NCI-H1436 (cell line): Measurements from ENCODE around the gene GMDS.
A peak's percentile ranks its signal among the peaks of the same experiment; 100 is the strongest.
"Not testable (repeated sequence)": the region's sequence is repeated elsewhere in the genome, so short reads cannot be mapped to it uniquely, and the experiment has no call there.

Experiments used
- DNase-seq: peaks from one replicate; lab custom pipeline; 2025; lab: John Stamatoyannopoulos, UW

GMDS gene

GRCh38 chr6:1858196-1858595 lies 387.2 kb downstream of the GMDS start:
- DNase-seq = no peak

- DNase-seq = peak; percentile 85
These were observed 389.0 kb downstream of the GMDS start for GRCh38 chr6:1856381-1856780.

- DNase-seq = no peak
These were observed 389.5 kb downstream of the GMDS start for GRCh38 chr6:1855890-1856289.

DNA sequence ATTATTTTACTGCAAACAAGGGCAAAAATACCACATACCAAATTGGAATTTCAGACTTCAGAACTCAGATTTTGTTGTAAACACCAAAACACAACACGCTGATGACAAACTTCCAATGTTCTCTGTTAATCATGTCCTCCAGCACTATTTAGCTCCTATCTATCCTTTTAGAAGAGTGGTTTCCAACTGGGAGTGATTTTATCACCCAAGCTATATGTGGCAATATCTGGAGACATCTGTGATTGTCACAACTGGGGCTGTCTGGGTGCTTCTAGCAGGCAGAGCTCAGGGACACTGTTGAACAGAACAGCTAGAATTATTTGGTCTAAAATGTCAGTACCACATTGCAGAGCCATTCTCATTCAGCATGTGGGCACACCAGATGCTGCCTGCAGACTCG lies 391.1 kb downstream of the GMDS start:
- DNase-seq = no peak

GRCh38 chr6:1853761-1854160 lies 391.6 kb downstream of the GMDS start:
- DNase-seq = no peak

GRCh38 chr6:1851681-1852456 lies 393.5 kb downstream of the GMDS start:
- DNase-seq = no peak

DNA sequence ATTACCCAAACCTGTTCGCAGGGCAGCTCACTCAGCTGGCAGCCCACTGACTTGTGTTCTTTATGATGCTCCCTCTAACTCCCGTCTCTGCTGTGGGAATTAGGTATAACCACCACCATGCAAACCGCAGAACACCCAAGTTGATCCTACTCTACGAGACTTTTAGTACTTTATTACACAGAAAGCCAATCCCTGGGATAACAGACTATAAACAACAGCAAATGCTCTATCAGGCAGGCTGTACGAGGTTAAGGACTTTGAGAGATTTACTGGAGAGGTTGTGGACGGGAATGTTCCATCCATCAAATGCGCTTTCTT lies 394.6 kb downstream of the GMDS start:
- DNase-seq = no peak

- no peak for DNase-seq
These were observed 395.1 kb downstream of the GMDS start for GRCh38 chr6:1850121-1850839.

- no peak for DNase-seq
These were observed 395.7 kb downstream of the GMDS start for GRCh38 chr6:1849691-1850090.

DNA sequence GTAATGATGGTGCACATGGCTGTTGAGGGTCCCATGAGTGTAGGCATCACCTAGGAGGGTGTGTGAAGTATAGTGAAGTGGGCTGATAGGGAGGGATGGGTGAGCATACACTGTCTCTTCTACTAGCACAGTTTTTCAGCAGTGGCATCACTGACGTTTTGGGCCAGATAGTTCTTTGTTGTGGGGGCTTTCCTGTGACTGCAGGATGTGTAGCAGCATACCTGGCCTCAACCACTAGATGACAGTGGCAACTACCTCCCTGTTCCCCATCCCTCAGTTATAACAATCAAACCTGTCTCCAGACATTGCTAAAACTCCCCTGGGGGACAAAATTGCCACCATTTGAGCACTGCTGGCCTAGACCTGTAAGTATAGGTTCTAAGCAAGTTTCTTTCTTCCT lies 396.7 kb downstream of the GMDS start:
- DNase-seq = no peak

DNA sequence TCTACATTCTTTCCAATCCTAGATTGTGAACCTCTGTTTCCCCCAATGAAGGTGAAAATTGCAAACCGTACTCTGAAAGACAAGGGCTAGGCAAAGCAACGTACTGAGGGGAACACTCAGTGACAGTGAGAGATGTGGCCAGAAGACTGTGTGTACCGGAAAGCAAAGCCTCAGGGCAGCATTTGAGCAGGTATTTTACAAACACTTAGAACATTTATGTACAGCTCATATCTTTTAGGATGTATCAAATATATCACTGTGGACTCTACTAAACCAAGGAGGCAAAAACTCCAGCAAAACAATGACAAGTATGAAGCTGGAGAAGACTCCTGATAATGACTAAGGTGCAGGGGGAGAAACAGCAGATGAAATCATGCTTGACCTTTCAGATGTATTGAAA lies 398.8 kb downstream of the GMDS start:
- no peak for DNase-seq

DNA sequence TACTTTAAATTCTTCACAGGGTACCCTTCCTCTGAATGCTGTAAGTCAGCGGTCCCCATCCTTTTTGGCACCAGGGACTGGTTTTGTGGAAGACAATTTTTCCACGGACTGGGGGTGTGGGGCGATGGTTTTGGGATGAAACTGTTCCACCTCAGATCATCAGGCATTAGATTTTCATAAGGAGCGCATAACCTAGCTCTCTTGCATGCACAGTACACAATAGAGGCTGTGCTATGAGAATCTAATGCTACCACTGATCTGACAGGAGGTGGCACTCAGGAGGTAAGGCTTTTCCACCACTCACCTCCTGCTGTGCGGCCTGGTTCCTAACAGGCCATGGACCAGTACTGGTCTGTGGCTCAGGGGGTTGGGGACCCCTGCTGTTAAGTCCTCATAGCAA lies 399.9 kb downstream of the GMDS start:
- DNase-seq = not testable (repeated sequence)

DNA sequence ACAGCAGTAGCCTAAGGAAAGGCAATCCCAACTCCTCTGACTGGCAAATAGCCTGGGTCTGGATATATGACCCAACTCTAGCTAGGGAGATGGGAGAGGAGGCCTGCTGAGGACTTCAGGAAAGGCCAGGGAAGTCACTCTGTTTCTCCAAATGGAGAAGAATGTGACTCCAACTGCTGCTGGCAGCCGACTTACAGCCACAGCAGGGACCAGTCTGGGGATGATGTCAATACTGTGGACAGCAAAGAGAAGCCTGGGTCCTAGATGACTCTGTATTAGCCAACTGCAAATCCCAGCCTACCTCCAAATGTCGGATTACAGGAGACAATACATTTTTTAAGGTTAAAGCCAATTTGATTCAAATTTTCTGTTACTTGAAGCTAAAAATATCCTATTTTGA lies 403.1 kb downstream of the GMDS start:
- DNase-seq = no peak

- DNase-seq = no peak
These were observed 404.3 kb downstream of the GMDS start for GRCh38 chr6:1841136-1841535.

GRCh38 chr6:1840491-1841121 lies 404.8 kb downstream of the GMDS start:
- no peak for DNase-seq

- no peak for DNase-seq
These were observed 406.0 kb downstream of the GMDS start for GRCh38 chr6:1839361-1839760.

- DNase-seq = peak; percentile 21
These were observed 406.7 kb downstream of the GMDS start for GRCh38 chr6:1838604-1839213.

- DNase-seq = no peak
These were observed 407.6 kb downstream of the GMDS start for GRCh38 chr6:1837826-1838225.

- no peak for DNase-seq
These were observed 408.7 kb downstream of the GMDS start for GRCh38 chr6:1836690-1837089.

DNA sequence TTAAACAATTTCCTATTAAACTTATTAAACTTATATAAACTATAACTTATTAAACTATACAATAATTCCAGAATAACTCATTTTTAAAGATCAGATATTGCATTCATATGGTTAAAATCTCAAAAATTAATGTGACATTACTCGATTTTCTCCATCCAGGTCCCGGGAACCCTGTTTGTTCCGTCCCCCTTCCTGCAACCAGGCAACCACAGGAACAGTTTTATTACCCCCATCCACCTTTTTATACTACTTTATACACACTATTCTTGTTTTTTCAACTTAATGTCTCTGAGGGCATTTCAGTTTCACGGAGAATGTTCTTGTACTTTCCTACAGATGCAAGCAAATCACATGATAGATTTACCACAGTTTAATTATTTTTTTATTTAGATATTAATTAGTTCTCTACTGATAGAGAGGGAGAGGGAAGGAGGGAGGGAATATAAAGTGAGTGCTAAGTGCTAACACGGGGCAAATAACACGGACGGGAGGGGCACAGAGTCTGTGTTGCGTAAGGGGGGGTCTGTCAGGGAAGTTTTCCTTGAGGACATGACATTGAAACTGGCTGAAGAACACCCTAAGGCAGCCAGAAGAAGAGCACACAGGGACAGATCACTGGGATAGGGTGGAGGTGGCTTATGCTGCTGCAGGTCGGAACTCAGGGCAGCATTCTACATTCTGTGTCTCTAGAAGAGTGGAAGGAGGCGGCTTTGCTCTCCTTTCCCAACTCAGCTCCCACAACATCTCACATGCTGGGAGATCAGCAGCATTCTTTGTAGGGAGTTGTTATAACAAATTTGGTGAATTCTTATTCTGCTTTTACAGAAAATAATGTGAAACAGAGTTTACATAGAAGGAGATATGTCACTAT lies 410.5 kb downstream of the GMDS start:
- no peak for DNase-seq

DNA sequence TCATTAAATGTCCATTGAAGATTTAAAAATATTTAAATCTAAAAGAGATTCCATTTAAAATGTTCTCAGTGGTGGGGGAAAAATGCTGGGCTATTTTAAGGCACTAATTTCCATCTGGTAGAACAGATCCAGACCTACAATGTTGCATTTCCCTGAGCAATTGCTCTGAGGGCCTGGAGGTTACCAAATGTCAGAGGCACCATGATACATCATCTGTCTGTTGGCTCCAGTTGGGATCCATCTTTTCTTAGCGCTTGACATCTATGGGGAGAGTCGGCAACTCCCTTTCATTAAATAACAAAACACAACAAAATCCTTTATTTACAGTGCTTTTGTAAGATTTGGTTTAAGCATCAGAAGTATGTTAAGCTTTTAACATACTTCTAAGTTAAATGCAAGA lies 411.2 kb downstream of the GMDS start:
- no peak for DNase-seq
